Ishikawa (cell line): ENCODE data around the gene TMIGD3.

Source experiments
- CEBPB ChIP-seq: IDR thresholded peaks from 2 replicates; pipeline ENCODE4 v1.6.1; 2012
- EP300 ChIP-seq: IDR thresholded peaks from 2 replicates; pipeline ENCODE4 v1.6.1; 2012; ENCODE audit warnings: borderline replicate concordance
- FOXM1 ChIP-seq: IDR thresholded peaks from 2 replicates; pipeline ENCODE4 v1.6.1; 2012; ENCODE audit warnings: low read depth, borderline replicate concordance
- RAD21 ChIP-seq: IDR thresholded peaks from 2 replicates; pipeline ENCODE4 v1.6.1; 2012; ENCODE audit warnings: low read depth
- TAF1 ChIP-seq: IDR thresholded peaks from 2 replicates; pipeline ENCODE4 v1.6.1; 2012; ENCODE audit warnings: low read depth, mild to moderate bottlenecking
- TEAD4 ChIP-seq: IDR thresholded peaks from 2 replicates; pipeline ENCODE4 v1.6.1; 2012
- USF1 ChIP-seq: IDR thresholded peaks from 2 replicates; pipeline ENCODE4 v1.6.1; 2012
- TF ChIP-seq, protein P1 (sequence below): IDR thresholded peaks from 2 replicates; pipeline ENCODE4 v1.6.1; 2012; ENCODE audit warnings: low read depth, mild to moderate bottlenecking
- TF ChIP-seq, protein P2 (sequence below): IDR thresholded peaks from 2 replicates; pipeline ENCODE4 v1.6.1; 2012

DNA sequence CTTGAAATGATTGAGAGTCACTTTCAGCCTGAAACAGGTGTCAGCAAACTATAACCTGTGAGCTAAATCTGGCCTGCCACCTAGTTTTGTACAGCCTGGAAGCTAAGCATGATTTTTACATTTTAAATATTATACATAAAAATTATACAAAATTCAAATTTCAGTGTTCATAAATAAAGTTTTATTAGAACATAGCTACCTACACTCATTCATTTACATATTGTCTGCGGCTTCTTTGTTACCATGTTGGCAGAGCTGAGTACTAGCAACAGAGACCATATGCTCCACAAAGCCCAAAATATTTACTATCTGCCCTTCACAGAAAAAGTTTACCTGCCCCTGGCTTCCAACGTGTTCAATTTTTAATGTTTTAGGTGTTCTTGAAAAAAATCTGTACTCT is 37.7 kb downstream of the TMIGD3 start:
- TF ChIP-seq CEBPB: no peak
- no peak for TF ChIP-seq USF1
- TF ChIP-seq RAD21: no peak
- TF ChIP-seq, protein P1, sequence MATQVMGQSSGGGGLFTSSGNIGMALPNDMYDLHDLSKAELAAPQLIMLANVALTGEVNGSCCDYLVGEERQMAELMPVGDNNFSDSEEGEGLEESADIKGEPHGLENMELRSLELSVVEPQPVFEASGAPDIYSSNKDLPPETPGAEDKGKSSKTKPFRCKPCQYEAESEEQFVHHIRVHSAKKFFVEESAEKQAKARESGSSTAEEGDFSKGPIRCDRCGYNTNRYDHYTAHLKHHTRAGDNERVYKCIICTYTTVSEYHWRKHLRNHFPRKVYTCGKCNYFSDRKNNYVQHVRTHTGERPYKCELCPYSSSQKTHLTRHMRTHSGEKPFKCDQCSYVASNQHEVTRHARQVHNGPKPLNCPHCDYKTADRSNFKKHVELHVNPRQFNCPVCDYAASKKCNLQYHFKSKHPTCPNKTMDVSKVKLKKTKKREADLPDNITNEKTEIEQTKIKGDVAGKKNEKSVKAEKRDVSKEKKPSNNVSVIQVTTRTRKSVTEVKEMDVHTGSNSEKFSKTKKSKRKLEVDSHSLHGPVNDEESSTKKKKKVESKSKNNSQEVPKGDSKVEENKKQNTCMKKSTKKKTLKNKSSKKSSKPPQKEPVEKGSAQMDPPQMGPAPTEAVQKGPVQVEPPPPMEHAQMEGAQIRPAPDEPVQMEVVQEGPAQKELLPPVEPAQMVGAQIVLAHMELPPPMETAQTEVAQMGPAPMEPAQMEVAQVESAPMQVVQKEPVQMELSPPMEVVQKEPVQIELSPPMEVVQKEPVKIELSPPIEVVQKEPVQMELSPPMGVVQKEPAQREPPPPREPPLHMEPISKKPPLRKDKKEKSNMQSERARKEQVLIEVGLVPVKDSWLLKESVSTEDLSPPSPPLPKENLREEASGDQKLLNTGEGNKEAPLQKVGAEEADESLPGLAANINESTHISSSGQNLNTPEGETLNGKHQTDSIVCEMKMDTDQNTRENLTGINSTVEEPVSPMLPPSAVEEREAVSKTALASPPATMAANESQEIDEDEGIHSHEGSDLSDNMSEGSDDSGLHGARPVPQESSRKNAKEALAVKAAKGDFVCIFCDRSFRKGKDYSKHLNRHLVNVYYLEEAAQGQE: no peak
- no peak for TF ChIP-seq TEAD4
- TF ChIP-seq EP300: no peak
- TF ChIP-seq, protein P2, sequence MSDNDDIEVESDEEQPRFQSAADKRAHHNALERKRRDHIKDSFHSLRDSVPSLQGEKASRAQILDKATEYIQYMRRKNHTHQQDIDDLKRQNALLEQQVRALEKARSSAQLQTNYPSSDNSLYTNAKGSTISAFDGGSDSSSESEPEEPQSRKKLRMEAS: no peak
- TF ChIP-seq FOXM1: no peak
- no peak for TF ChIP-seq TAF1
